ENCODE data around the gene NFIX. TPM values are rescaled to one million over a fixed set of nuclear protein-coding genes. Genes with fewer than 3 reads are reported as not detected.
A peak's percentile ranks its signal among the peaks of the same experiment; 100 is the strongest.

The NFIX gene
- total RNA-seq, 2 experiments from 2014 or later, result 6.2 to 6.4 TPM

DNA sequence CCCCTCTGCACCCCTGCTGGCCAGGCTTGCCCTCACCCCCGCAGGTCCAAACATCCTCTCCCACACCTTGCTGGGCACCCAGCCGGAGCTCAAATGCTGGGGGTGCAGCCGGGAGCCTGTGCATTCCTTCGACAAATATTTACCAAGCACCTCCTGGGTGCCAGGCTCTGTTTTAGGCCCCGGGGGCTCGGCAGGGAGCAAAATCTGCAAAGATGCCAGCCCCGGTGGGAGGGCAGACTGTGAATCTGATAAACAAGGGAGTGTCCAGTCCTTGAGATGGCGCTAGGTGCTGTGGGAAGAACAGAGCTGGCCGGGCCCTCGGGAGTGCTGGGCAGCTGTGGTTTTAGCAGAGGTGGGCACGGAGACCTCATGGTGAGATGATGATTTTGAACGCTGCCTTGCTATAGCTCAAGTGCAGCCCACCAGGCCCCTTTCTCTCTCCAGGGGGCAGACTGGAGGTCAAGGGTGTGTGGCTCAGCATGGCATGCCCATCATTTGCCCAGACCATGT lies 10.6 kb downstream of the NFIX start:
- H3K36me3 Mint-ChIP-seq (ENCODE audit: low read depth), result no peaks in the 10 kb centered on the region
- no peak overlapping the region for H3K27ac Mint-ChIP-seq
- H3K4me3 Mint-ChIP-seq, result no peak overlapping the region
- CTCF ChIA-PET, result interaction anchor here (1.1 to 2.7 kb wide), 5 partner anchors 27 to 88 kb away, joined by 3 to 16 read pairs (median 6); no protein-coding TSS in a partner anchor
- H3K4me1 Mint-ChIP-seq (ENCODE audit: low read depth), result peaks cover 1% of the 10 kb centered on the region
- peaks cover 11% of the 10 kb centered on the region for H3K27me3 Mint-ChIP-seq (ENCODE audit: low read depth)
- no peak for DNase-seq
- intact Hi-C loops (cut with micrococcal nuclease), result no loop called here
- no peaks in the 10 kb centered on the region for H3K9me3 Mint-ChIP-seq

DNA sequence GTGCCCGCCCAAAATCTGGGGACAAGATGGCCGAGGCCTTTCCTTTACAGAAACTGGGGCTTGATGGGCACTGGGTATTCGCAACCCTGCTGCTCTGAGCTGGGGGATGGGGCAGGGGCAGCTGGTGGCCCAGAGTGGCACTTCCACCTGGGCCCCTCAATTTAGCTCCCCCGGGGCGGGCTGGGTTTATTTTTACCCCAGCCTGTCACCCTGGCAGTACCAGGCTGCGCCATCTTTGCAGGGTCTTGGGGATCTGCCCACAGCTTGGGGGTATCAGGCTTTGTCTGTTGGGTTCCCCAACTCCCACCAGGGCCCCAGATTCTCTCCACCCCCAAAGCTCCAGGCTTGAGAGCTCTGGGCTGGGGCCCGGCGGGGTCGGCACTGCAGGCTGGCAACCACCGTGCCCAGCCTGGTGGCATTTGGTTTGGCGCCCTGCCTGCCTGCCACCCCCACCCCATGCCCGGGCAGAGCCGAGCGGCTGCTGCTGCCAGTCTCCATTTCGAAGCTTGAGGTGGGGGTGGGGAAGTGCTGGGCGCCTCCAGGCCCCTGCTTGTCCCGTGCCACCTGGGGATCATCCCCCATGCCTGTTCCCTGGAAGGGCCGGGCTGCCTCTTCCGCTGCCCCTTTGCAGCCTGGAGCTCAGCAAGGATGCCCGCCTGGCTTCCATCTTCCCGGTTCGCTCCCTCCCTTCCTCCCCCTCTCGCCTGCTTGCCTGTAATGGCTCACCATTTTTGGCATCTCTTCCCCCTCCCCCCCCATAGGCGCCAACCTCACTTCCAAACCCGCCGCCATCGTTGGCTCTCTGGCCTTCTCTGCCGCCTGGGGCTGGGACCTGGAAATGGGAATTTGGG lies 11.4 kb downstream of the NFIX start:
- intact Hi-C loops (cut with micrococcal nuclease), result no loop called here
- Mint-ChIP-seq H3K9me3 (no peaks in the 10 kb centered on the region), H3K27me3 (ENCODE audit: low read depth) (peaks cover 16% of the 10 kb centered on the region), H3K4me3 (no peak overlapping the region), H3K36me3 (ENCODE audit: low read depth) (no peaks in the 10 kb centered on the region), H3K4me1 (ENCODE audit: low read depth) (peaks cover 5% of the 10 kb centered on the region), H3K27ac (no peak overlapping the region)
- CTCF ChIA-PET, result interaction anchor here (1.2 to 2.7 kb wide), 4 partner anchors 27 to 55 kb away, joined by 4 to 16 read pairs (median 8); no protein-coding TSS in a partner anchor
- no peak for DNase-seq

DNA sequence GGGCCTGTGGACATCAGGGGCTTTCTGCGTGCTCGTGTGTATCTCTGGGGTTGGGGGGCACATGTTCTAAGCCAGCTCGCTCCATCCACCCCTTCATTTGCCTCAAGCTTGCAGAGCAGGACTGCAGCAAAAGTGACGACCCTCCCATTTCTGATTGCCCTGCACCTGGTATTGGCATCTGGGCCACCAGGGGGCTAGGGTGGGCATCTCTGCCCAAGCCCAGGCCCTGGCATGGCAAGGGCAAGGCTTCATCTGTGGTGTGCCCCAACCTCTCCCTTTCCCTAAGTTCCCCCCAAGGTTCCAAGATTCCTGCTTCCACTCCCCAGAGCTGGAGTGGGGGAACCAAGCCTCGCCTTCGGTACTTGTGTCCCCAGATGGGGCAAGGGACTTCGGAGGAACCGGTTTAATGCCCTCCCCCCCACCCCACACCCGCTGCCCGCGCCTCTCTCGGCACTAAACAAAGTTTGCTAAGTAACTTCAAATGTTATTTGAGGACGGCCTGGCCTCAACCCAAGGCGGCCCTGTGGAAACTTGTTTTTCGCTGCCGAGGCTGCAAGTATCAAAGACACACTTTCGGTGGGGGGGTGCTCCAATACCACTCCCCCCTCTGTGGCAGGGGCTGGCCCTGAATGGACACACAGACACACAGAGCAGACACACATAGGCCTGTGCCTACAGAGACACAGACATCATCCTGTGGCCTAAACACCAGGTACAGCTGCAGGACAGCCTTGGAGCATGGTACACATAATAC lies 12.2 kb downstream of the NFIX start:
- DNase-seq, result no peak
- CTCF ChIA-PET, result interaction anchor here (2.7 kb wide), 1 partner anchor 30 kb away, joined by 16 read pairs; no protein-coding TSS in a partner anchor
- Mint-ChIP-seq H3K36me3 (ENCODE audit: low read depth) (no peaks in the 10 kb centered on the region), H3K9me3 (no peaks in the 10 kb centered on the region), H3K27ac (no peak overlapping the region), H3K4me1 (ENCODE audit: low read depth) (peaks cover 9% of the 10 kb centered on the region), H3K4me3 (no peak overlapping the region), H3K27me3 (ENCODE audit: low read depth) (peaks cover 22% of the 10 kb centered on the region)
- intact Hi-C loops (cut with micrococcal nuclease), result no loop called here

DNA sequence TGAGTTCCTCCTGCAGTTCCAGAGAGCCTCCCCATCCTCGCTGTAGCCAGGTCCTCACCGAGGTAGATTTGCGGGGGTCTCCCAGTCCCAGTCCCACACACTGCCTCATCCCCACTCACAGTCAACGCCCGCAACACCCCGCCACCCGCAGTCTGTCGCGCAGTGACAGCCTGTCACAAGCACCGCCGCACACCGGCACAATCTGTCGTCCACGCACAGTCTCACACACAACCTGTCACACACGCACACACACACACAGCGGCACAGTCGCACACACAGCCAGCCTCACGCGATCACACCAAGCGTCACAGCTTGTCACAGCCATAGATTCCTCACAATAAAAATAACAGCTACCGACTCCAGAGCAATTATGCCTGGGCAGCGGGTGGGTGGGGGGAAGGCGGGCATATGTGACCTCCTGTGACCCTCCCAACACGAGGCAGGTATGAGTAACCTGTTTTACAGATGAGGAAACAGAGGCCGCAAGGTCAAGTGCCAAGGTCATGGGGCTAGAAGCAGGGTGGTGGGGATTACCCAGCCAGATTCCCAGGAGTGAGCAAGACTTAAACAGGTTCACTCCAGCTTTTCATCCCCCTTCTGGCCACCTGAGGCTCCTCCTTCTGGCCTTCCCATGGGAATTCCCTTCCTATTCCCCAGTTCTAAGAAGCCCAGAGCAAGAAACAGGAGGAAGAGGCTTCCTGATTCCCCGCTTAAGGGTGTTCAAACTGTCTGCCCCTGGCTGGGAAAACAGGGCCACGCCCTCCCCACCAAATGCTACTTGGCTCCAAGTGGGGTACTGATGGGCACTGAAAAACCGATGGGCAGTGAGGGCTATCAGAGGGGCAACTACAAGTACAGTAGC lies 13.9 kb downstream of the NFIX start:
- no peak overlapping the region for H3K4me3 Mint-ChIP-seq
- H3K36me3 Mint-ChIP-seq (ENCODE audit: low read depth), result no peaks in the 10 kb centered on the region
- H3K4me1 Mint-ChIP-seq (ENCODE audit: low read depth), result peaks cover 15% of the 10 kb centered on the region
- CTCF ChIA-PET, result interaction anchor here (0.6 kb wide), 1 partner anchor 43 kb away, joined by 3 read pairs; no protein-coding TSS in a partner anchor
- no peaks in the 10 kb centered on the region for H3K9me3 Mint-ChIP-seq
- H3K27me3 Mint-ChIP-seq (ENCODE audit: low read depth), result peaks cover 29% of the 10 kb centered on the region
- DNase-seq, result no peak
- H3K27ac Mint-ChIP-seq, result no peak overlapping the region
- intact Hi-C loops (cut with micrococcal nuclease), result no loop called here

DNA sequence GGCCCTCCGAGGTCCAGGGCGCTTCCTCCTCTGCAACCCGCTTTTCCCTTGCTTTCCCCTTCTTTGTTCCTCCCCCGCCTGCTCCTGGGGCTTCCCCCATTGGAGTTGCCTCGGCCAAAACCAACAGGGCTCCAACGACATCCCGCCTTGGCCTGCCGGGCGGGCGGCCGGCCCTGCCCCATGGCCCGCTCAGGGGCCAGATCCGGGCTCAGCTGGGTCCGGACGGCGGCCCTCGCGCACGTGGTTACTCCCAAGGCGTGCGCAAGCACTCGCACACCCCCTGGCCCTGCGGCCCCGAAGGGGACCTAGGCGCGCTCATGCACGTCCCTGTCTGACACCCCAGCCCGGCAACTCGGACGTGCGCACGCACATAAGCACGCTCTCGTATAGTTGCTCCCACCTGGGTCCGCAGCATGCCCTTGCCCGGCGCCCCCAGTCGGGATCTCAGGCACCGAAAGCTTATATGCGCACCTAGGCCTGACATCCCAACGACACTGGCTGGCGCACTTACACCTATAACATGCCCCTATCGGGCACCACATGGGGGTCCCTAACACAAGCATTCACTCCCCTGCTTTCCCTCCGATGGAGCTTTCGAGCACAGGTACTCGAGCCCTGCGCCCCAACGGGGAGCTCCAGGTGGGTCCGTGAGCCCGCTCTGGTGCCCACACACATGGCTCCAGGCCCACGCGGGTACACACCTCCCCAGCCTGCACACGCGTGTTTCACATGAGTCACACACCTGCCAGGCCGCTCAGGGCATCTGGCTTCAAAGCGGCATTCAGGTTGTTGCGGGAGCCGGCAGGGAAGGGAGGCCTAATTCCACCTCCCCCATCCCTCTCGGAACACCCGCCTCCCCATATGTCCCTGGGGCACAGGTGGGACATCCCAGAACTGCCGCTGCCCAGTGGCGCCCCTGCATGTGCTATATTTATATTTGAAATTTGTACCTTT lies 15.0 kb downstream of the NFIX start:
- no peaks in the 10 kb centered on the region for H3K36me3 Mint-ChIP-seq (ENCODE audit: low read depth)
- intact Hi-C loops (cut with micrococcal nuclease), result loop anchor here (5.0 kb wide), 1 partner anchor 142 kb away; the partner anchor contains the start of genes IER2 and STX10
- CTCF ChIA-PET, result interaction anchor here (1.2 to 1.9 kb wide), 2 partner anchors 20 to 24 kb away, joined by 3 to 5 read pairs; no protein-coding TSS in a partner anchor

DNA sequence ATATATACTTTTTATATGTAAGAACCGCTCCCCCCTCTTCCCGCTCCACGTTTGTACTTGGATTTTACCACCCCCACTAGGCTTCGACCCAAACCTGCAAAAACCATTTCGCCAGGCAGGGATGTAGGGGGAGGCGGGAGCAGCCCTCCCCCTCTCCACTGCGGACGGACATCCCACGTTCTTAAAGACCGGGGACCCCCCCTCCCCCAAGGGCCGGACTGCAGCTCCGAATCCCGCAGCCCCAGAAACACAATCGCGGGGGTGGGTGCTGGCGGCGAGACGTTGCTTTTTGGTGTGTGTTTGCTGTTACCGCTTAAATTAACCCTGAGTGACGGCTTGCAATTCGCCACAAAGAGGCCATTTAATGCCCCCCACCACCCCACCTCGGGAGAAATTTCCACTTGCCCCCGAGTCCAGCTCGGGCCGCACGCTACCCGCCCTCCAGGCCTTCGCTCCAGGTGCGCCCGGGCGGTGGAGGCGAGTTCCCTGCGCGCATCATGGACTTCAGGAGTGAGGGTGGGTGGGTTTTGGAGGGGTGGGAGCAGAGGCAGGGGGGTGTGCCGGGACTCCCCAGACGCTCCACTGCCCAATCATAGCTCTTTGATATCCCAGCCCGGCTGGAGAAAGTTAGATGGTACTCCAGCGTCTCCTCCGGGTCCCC lies 15.8 kb downstream of the NFIX start:
- H3K27ac Mint-ChIP-seq, result no peak overlapping the region
- H3K27me3 Mint-ChIP-seq (ENCODE audit: low read depth), result peaks cover 40% of the 10 kb centered on the region
- no peaks in the 10 kb centered on the region for H3K9me3 Mint-ChIP-seq
- no peak for DNase-seq
- no peak overlapping the region for H3K4me3 Mint-ChIP-seq
- intact Hi-C loops (cut with micrococcal nuclease), result loop anchor here (5.0 kb wide), 1 partner anchor 141 kb away; the partner anchor contains the start of genes IER2 and STX10
- CTCF ChIA-PET, result interaction anchor here (1.2 to 1.9 kb wide), 2 partner anchors 19 to 23 kb away, joined by 3 to 5 read pairs; no protein-coding TSS in a partner anchor
- H3K36me3 Mint-ChIP-seq (ENCODE audit: low read depth), result no peaks in the 10 kb centered on the region
- peaks cover 22% of the 10 kb centered on the region for H3K4me1 Mint-ChIP-seq (ENCODE audit: low read depth)

More for the DNA sequence above, 15.0 kb downstream of the NFIX start:
- H3K27ac Mint-ChIP-seq, result no peak overlapping the region
- peaks cover 38% of the 10 kb centered on the region for H3K27me3 Mint-ChIP-seq (ENCODE audit: low read depth)
- H3K4me3 Mint-ChIP-seq, result no peak overlapping the region
- no peak for DNase-seq
- peaks cover 22% of the 10 kb centered on the region for H3K4me1 Mint-ChIP-seq (ENCODE audit: low read depth)
- no peaks in the 10 kb centered on the region for H3K9me3 Mint-ChIP-seq

DNA sequence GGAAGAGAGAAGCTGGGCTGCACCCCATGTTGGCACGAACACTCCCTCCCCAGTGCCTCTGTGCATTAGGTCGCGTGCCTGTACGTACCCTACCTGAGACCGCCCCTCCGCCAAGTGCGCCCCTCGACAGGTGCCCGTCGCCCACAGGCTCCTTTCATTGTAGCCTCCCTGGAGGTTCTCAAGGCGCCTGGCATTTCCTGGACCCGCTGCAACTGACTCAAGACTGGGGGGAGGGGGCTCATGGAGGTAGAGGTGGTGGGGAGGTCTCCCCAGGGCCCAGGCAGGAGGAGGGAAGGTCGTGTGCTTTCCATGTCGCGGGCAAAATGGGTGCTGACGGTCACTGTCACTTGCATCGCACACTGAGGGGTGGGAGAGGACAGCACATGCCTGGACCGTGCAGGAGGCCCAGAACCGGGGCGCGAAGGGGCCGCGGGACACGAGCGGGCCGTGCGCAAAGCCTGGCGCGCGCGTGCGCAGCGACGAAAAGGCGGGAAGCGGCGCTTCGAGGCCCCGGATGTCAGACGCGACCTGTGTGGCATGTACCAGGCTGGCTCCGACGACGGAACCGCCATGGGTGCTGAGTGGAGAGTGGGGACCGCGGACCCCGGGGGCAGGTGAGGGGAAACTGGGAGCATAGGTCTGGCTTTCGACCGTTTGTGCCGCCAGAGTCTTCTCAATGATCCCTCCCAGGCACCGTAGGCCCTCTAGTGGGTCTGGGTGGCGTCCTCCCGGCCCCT lies 16.5 kb downstream of the NFIX start:
- no peak overlapping the region for H3K27ac Mint-ChIP-seq
- CTCF ChIA-PET, result interaction anchor here (1.9 to 2.5 kb wide), 2 partner anchors 18 to 46 kb away, joined by 5 to 19 read pairs; no protein-coding TSS in a partner anchor
- intact Hi-C loops (cut with micrococcal nuclease), result loop anchor here (2.0 to 5.0 kb wide), 4 partner anchors 17 to 161 kb away; partner anchors contain the start of genes CALR, IER2, NFIX and STX10

DNA sequence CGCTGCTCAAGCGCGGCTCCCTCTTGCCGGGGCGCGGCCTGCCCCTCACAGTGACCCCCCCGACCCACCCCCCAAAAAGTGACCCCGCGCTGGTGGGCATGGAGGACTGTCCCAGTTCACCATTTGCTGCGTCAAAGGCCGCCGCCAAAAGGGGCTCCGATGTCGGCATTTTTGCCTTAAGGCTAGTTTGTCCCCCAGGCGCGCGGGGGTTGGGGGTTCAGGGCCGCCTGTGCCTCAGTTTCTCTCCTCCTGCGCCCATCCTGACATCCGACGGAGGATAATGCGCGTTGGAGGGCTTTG lies 17.1 kb downstream of the NFIX start:
- intact Hi-C loops (cut with micrococcal nuclease), result loop anchor here (2.0 to 5.0 kb wide), 4 partner anchors 18 to 160 kb away; partner anchors contain the start of genes CALR, IER2, NFIX and STX10
- H3K9me3 Mint-ChIP-seq, result no peaks in the 10 kb centered on the region
- peaks cover 40% of the 10 kb centered on the region for H3K27me3 Mint-ChIP-seq (ENCODE audit: low read depth)
- H3K27ac Mint-ChIP-seq, result peak overlapping the region; percentile 83
- H3K4me3 Mint-ChIP-seq, result peak overlapping the region; percentile 73
- CTCF ChIA-PET, result interaction anchor here (2.5 kb wide), 1 partner anchor 47 kb away, joined by 19 read pairs; no protein-coding TSS in a partner anchor
- no peak for DNase-seq
- no peaks in the 10 kb centered on the region for H3K36me3 Mint-ChIP-seq (ENCODE audit: low read depth)
- H3K4me1 Mint-ChIP-seq (ENCODE audit: low read depth), result peaks cover 22% of the 10 kb centered on the region

More for the DNA sequence above, 16.5 kb downstream of the NFIX start:
- Mint-ChIP-seq H3K4me1 (ENCODE audit: low read depth) (peaks cover 22% of the 10 kb centered on the region), H3K27me3 (ENCODE audit: low read depth) (peaks cover 40% of the 10 kb centered on the region), H3K36me3 (ENCODE audit: low read depth) (no peaks in the 10 kb centered on the region), H3K4me3 (no peak overlapping the region), H3K9me3 (no peaks in the 10 kb centered on the region)
- peak; percentile 34 for DNase-seq

DNA sequence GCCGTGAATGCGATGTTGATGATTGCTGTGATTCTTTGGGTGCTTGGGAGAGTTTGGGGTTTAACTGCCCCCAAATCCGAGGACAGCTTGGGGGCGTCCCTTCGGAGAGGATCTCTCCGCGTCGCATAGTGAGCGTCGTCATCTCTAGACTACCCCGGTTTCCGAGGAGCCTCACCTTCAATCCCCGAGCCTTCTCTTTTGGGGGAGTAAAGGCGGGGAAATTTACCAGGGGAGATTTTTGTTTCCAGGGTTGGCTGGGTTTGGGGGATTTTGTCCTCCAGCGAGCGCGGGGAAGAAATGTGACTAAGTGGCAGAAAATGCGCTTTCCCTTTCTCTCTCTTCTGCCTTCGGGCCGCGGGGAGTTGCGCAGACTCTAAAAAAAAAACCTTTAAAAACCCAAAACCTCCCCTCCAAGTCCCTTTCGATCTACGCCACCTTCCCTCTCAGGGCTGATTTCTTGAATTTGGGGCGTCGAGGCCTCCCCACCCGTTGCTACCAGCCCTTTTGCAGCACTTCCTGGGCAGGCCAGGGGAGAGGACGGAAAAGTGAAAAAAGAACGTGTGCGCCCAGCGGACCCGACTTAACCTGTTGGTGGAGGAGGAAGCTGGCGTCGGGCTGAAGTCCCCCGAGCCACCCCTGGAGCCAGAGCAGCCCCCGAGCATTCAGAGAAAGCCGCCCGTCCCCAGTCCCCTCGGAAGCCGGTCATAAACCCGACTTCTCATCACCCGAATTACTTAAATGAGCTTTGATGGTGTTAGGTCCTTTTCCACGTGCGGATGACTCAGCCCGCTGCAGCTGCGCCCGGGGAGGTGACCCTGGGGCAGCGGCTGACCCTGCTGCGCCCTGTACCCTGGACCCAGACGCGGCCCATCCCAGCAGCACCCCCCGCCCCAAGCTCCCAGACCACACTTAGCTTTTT lies 17.7 kb downstream of the NFIX start:
- peak overlapping the region; percentile 73 for H3K4me3 Mint-ChIP-seq
- peak overlapping the region; percentile 83 for H3K27ac Mint-ChIP-seq
- no peaks in the 10 kb centered on the region for H3K36me3 Mint-ChIP-seq (ENCODE audit: low read depth)
- H3K9me3 Mint-ChIP-seq, result no peaks in the 10 kb centered on the region
- H3K4me1 Mint-ChIP-seq (ENCODE audit: low read depth), result peaks cover 22% of the 10 kb centered on the region
- intact Hi-C loops (cut with micrococcal nuclease), result loop anchor here (1.0 to 5.0 kb wide), 6 partner anchors 10 to 160 kb away; partner anchors contain the start of genes CALR, IER2, NFIX and STX10
- CTCF ChIA-PET, result interaction anchor here (0.6 to 2.6 kb wide), 14 partner anchors 9 to 121 kb away, joined by 3 to 19 read pairs (median 4); no protein-coding TSS in a partner anchor
- peaks cover 40% of the 10 kb centered on the region for H3K27me3 Mint-ChIP-seq (ENCODE audit: low read depth)
- DNase-seq, result peak; percentile 83
